Measurements from ENCODE around the gene WDFY2. TPM values are rescaled to one million over a fixed set of nuclear protein-coding genes. Genes with fewer than 3 reads are reported as not detected.

WDFY2 gene
- total and polyA plus RNA-seq, 11 donors: 2.0 to 12.6 (median 6.5) TPM

GRCh38 chr13:51815848-51816247, 231.6 kb downstream of the WDFY2 start:
- Histone ChIP-seq H3K27me3 (no peaks in the 10 kb centered on the region), H3K4me1 (peaks cover 0 to 43% (median 13%) of the 10 kb centered on the region in 12 donors), H3K36me3 (no peaks in the 10 kb centered on the region), H3K4me3 (no peak overlapping the region), H3K27ac (no peak overlapping the region), H3K9me3 (no peaks in the 10 kb centered on the region)
- no peak for ATAC-seq
- DNase-seq: no peak
- WGBS, 4 donors: 83 to 88% (median 84%) methylated on average over 11 of the region's 11 CpGs
- TF ChIP-seq POLR2A (IDR thresholded peaks at IDR 0.05) (no peak), CTCF (IDR thresholded peaks at IDR 0.05) (no peak)
- intact Hi-C loops (cut with DNase I): loop anchor here in 8 of 10 donors (1.0 to 10.0 kb wide), 8 partner anchors 16 to 311 kb away; partner anchors contain the start of genes NEK5 (in 8 of the 8), ALG11 (in 2 of the 8) and ATP7B (in 2 of the 8)

GRCh38 chr13:51816604-51817249, 232.5 kb downstream of the WDFY2 start:
- intact Hi-C loops (cut with DNase I): loop anchor here in 8 of 10 donors (5.0 to 10.0 kb wide), 6 partner anchors 178 to 311 kb away; partner anchors contain the start of genes NEK5 (in 8 of the 8), ALG11 (in 2 of the 8) and ATP7B (in 2 of the 8)
- Histone ChIP-seq H3K27me3 (no peaks in the 10 kb centered on the region), H3K4me3 (no peak overlapping the region), H3K9me3 (no peaks in the 10 kb centered on the region), H3K4me1 (peaks cover 0 to 50% (median 16%) of the 10 kb centered on the region in 12 donors), H3K36me3 (no peaks in the 10 kb centered on the region), H3K27ac (no peak overlapping the region)
- 86 to 89% (median 88%) methylated on average over 19 of the region's 19 CpGs for WGBS, 4 donors
- no peak for DNase-seq
- ATAC-seq: no peak
- TF ChIP-seq POLR2A (IDR thresholded peaks at IDR 0.05) (no peak), CTCF (IDR thresholded peaks at IDR 0.05) (no peak)

Small RNA genes lying within 50 kb of the gene (microRNA-seq; reads per million reads assigned to microRNA genes)
- gene MIR4703: 0 to 0.26 (median 0) reads per million in 4 donors

Other genes starting within 250 kb of the WDFY2 start
- gene SERPINE3, start 244.8 kb upstream of the WDFY2 start, total RNA-seq: under 1 TPM in 1 of 9 donors, not detected in 8; 0.14 TPM
- gene SERPINE3, start 244.8 kb upstream of the WDFY2 start, polyA plus RNA-seq: not detected
- 10 to 100 TPM; 18.4 to 30.2 (median 24.4) TPM for gene INTS6, start 131.4 kb upstream of the WDFY2 start, total RNA-seq
- gene INTS6, start 131.4 kb upstream of the WDFY2 start, polyA plus RNA-seq: 10 to 100 TPM in 1 of 2 donors, 1 to 10 TPM in 1; 7.7 to 12.0 TPM
- gene DHRS12, start 219.7 kb downstream of the WDFY2 start, total RNA-seq: 10 to 100 TPM in 7 of 9 donors, 1 to 10 TPM in 2; 4.8 to 13.1 (median 12.1) TPM
- 10 to 100 TPM in 1 of 2 donors, 1 to 10 TPM in 1; 3.9 to 13.9 TPM for gene DHRS12, start 219.7 kb downstream of the WDFY2 start, polyA plus RNA-seq